Karpas-422 (cell line): ENCODE results near the gene NDUFV1. TPM values are rescaled to one million over a fixed set of nuclear protein-coding genes. Genes with fewer than 3 reads are reported as not detected.

ENCODE experiments used
- DNase-seq: peaks from one replicate; pipeline ENCODE4 v3.0.0-alpha.2; 2015
- H2AFZ ChIP-seq: fragments of 200-600 bp; sonication (generic); 2 replicates; pipeline ENCODE4 v1.6.1; 2014; ENCODE audit warnings: antibody characterized with exemption, low read length, mixed read lengths
- H3K27ac ChIP-seq: fragments of 200-600 bp; sonication (generic); 2 replicates; pipeline ENCODE4 v1.5.1; 2014; ENCODE audit warnings: mild to moderate bottlenecking, low read length, moderate library complexity
- H3K27me3 ChIP-seq: fragments of 200-600 bp; sonication (generic); 2 replicates; pipeline ENCODE4 v1.6.1; 2014; ENCODE audit warnings: low read length, mixed read lengths
- H3K36me3 ChIP-seq: fragments of 200-600 bp; sonication (generic); 2 replicates; pipeline ENCODE4 v1.6.1; 2014; ENCODE audit warnings: low read length, mixed read lengths; ENCODE audit not compliant: insufficient read depth
- H3K4me1 ChIP-seq: fragments of 200-600 bp; sonication (generic); 2 replicates; pipeline ENCODE4 v1.6.1; 2014; ENCODE audit warnings: mild to moderate bottlenecking, low read length, mixed read lengths
- H3K4me2 ChIP-seq: fragments of 200-600 bp; sonication (generic); 2 replicates; pipeline ENCODE4 v1.6.1; 2014; ENCODE audit warnings: low read length, low read depth, mild to moderate bottlenecking; ENCODE audit not compliant: poor library complexity, severe bottlenecking
- H3K4me3 ChIP-seq: fragments of 200-600 bp; sonication (generic); 2 replicates; pipeline ENCODE4 v1.5.1; 2014; ENCODE audit warnings: mild to moderate bottlenecking, antibody characterized with exemption, low read length, mixed read lengths
- H3K79me2 ChIP-seq: fragments of 200-600 bp; sonication (generic); 2 replicates; pipeline ENCODE4 v1.6.1; 2014; ENCODE audit warnings: mild to moderate bottlenecking, low read length, mixed read lengths
- H3K9ac ChIP-seq: fragments of 200-600 bp; sonication (generic); 2 replicates; pipeline ENCODE4 v1.6.0; 2014; ENCODE audit warnings: low read length
- H3K9me2 ChIP-seq: fragments of 200-600 bp; sonication (generic), shearing (Covaris generic); replicated peaks from 2 replicates; pipeline ENCODE4 v1.6.0; 2014; ENCODE audit warnings: mild to moderate bottlenecking, low read length, moderate library complexity; ENCODE audit not compliant: insufficient read depth
- H3K9me3 ChIP-seq: fragments of 300-700, 200-600 bp; sonication (generic); 2 replicates; pipeline ENCODE4 v1.6.1; 2014; ENCODE audit warnings: low read length, mixed read lengths
- H4K20me1 ChIP-seq: fragments of 200-600 bp; sonication (generic); 2 replicates; pipeline ENCODE4 v1.6.1; 2014; ENCODE audit warnings: mild to moderate bottlenecking, antibody characterized with exemption, low read length, low read depth; ENCODE audit not compliant: insufficient read depth
- total RNA-seq: library from RNA; depleted of rRNA; stranded (reverse); fragments of >200 nt; shearing (Covaris generic); gene quantifications from 2 replicates; pipeline ENCODE4 v1.2.3, GENCODE V29; 2014; ENCODE audit warnings: low replicate concordance

Gene NDUFV1
- total RNA-seq, 1 experiment from 2014 or later: 145 TPM

- peak within 1 kb of the TSS; percentile 93 for H2AFZ ChIP-seq
- H3K4me2 ChIP-seq: peak within 1 kb of the TSS; percentile 78
- peak within 1 kb of the TSS; percentile 80 for H3K4me3 ChIP-seq
Measured at GRCh38 chr11:67629386-67630227, 22.9 kb downstream of the NDUFV1 start, which contains the start of gene NUDT8. TSS of gene NUDT8 (minus strand) at chr11:67629937. CDS start at chr11:67629911, 26 bp downstream.

DNA sequence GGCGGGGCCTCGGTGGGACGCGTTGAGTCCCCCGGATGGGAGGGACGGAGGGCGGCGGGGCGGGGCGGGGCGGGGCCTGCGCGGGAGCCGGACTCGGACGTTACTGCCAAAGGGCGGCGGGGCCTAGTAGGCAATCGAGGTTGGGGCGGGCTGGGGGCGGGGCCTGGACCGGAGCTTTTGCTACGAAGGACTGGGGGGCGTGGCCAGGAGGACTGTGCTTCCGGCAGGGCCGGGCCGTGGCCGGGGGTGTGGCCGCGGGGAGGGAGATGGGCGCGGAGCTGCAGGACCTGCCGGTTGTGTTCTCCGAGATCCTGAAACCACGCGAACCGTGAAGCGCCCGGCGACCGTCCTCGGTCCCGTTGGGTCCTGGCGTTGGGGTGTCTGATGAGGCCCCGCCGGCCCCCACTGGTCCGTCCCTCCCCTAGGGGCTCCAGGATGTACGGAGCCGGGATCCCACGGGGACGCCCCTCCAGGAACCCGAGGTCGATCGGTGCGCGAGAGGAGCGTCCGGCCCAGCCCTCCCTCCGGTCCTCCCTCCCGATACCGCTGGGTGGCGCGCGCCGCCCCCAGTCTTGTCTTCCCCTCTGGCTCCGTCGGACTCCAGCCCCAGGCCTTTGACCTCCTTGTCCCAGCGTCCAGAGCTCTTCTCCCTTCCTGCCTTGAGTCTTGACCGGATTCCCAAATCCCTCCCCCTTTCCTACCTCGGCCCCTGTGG lies 23.6 kb downstream of the NDUFV1 start:
- H3K27me3 ChIP-seq: no peaks in the 10 kb centered on the region
- H3K79me2 ChIP-seq: no peaks in the 10 kb centered on the region
- peak overlapping the region; percentile 80 for H3K9ac ChIP-seq
- no peaks in the 10 kb centered on the region for H3K9me2 ChIP-seq
- peak overlapping the region; percentile 80 for H3K4me3 ChIP-seq
- no peaks in the 10 kb centered on the region for H4K20me1 ChIP-seq
- H2AFZ ChIP-seq: peak overlapping the region; percentile 93; the same call in 1 of the 2 replicates
- no peaks in the 10 kb centered on the region for H3K9me3 ChIP-seq
- peak; percentile 99 for DNase-seq
- peak overlapping the region; percentile 49 for H3K27ac ChIP-seq
- no peaks in the 10 kb centered on the region; the same call in 1 of the 2 replicates for H3K36me3 ChIP-seq
- peak overlapping the region; percentile 78 for H3K4me2 ChIP-seq
- H3K4me1 ChIP-seq: peaks cover 26% of the 10 kb centered on the region

More at GRCh38 chr11:67629386-67630227, 22.9 kb downstream of the NDUFV1 start, which contains the start of gene NUDT8:
- Histone ChIP-seq H3K27me3 (no peaks in the 10 kb centered on the region), H3K79me2 (no peaks in the 10 kb centered on the region), H3K36me3 (no peaks in the 10 kb centered on the region; the same call in 1 of the 2 replicates), H3K9me3 (no peaks in the 10 kb centered on the region), H3K9me2 (no peaks in the 10 kb centered on the region), H3K4me1 (peaks cover 26% of the 10 kb centered on the region), H4K20me1 (no peaks in the 10 kb centered on the region), H3K9ac (peak within 1 kb of the TSS; percentile 80), H3K27ac (peak within 1 kb of the TSS; percentile 59)
- DNase-seq: peak; percentile 95

GRCh38 chr11:67630943-67631331 lies 24.2 kb downstream of the NDUFV1 start:
- Histone ChIP-seq H3K9me2 (no peaks in the 10 kb centered on the region), H4K20me1 (no peaks in the 10 kb centered on the region), H3K79me2 (no peaks in the 10 kb centered on the region), H3K27me3 (no peaks in the 10 kb centered on the region), H3K36me3 (no peaks in the 10 kb centered on the region; the same call in 1 of the 2 replicates), H2AFZ (no peak overlapping the region), H3K9me3 (no peaks in the 10 kb centered on the region), H3K9ac (peak overlapping the region; percentile 80), H3K4me3 (peak overlapping the region; percentile 80), H3K4me1 (peaks cover 26% of the 10 kb centered on the region), H3K4me2 (peak overlapping the region; percentile 78), H3K27ac (no peak overlapping the region)
- DNase-seq: no peak

DNA sequence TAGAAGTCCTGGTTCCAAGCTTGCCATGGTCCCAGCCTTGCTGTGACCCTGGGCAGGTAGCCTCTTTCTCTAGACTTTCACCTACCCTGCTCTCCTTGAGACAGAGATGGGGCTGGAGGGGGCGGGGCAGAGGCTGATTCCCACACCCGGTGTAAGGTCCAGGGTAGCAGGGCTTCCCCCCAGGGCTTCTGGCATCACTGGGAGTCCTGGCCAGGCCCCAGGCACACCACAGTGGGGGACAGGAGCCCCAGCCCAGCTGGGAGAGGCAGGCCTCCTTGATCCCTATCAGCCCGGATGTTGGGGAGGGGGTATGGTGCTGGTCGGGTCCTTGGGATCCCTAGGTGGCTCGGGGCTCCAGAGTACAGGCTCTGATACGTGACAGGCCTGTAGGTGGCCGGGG lies 24.7 kb downstream of the NDUFV1 start:
- Histone ChIP-seq H4K20me1 (no peaks in the 10 kb centered on the region), H3K4me2 (peak overlapping the region; percentile 78), H3K4me1 (peaks cover 26% of the 10 kb centered on the region), H3K27ac (no peak overlapping the region), H3K36me3 (no peaks in the 10 kb centered on the region; the same call in 1 of the 2 replicates), H3K9ac (peak overlapping the region; percentile 80; the same call in 1 of the 2 replicates), H3K27me3 (no peaks in the 10 kb centered on the region), H2AFZ (no peak overlapping the region), H3K79me2 (no peaks in the 10 kb centered on the region), H3K9me2 (no peaks in the 10 kb centered on the region), H3K4me3 (peak overlapping the region; percentile 80; the same call in 1 of the 2 replicates), H3K9me3 (no peaks in the 10 kb centered on the region)
- no peak for DNase-seq

GRCh38 chr11:67631853-67632174 lies 25.1 kb downstream of the NDUFV1 start:
- no peaks in the 10 kb centered on the region for H3K27me3 ChIP-seq
- no peaks in the 10 kb centered on the region for H3K9me3 ChIP-seq
- H4K20me1 ChIP-seq: no peaks in the 10 kb centered on the region
- H3K79me2 ChIP-seq: no peaks in the 10 kb centered on the region
- H3K9me2 ChIP-seq: no peaks in the 10 kb centered on the region
- no peak for DNase-seq
- H3K9ac ChIP-seq: no peak overlapping the region
- H3K4me2 ChIP-seq: no peak overlapping the region
- no peak overlapping the region for H3K27ac ChIP-seq
- H3K36me3 ChIP-seq: no peaks in the 10 kb centered on the region; the same call in 1 of the 2 replicates
- peaks cover 26% of the 10 kb centered on the region for H3K4me1 ChIP-seq
- no peak overlapping the region for H2AFZ ChIP-seq
- no peak overlapping the region for H3K4me3 ChIP-seq

DNA sequence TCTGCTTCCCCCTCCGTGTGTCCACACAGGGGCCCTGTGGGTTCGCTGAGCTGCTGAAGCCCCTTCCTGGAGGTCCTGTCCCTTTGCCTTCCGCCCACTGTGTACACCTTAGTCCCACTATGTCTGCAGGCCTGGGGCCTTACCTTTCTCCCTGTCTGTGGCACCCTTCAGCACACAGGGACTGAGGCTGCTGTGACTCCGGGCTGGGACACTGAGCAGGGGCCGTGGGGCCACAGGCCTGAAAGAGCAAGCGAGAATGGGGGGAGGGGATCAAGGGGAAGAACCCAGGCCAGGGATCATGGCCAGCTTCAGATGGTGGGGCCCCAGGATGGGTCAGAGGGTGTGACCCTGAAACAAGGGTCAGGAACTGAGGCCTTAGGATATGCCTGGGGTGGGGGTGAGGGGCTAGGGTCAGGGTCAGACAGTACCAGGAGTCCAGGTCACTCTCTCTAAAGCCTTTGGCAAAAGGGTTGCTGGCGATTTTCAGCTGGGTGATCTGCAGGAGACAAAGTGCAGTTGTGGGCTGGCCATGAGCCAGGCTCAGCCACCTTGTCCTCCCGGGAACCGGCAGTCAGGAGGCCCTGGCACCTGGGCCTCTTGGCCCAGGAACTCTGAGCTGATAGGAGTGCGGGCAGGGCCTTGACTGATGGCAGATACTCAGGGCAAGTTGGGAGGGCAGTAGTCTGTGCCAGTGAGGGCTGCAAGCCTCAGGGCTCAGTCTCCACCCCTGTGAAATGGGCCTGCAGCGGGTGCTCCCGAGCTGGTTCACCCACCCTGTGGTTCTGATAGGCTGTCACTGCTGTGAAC lies 25.6 kb downstream of the NDUFV1 start:
- Histone ChIP-seq H3K9me2 (no peaks in the 10 kb centered on the region), H3K4me2 (no peak overlapping the region)

GRCh38 chr11:67632982-67633755 lies 26.4 kb downstream of the NDUFV1 start:
- DNase-seq: no peak
- H3K36me3 ChIP-seq: no peaks in the 10 kb centered on the region
- no peak overlapping the region for H3K4me2 ChIP-seq
- H3K9ac ChIP-seq: no peak overlapping the region
- no peaks in the 10 kb centered on the region for H4K20me1 ChIP-seq
- no peaks in the 10 kb centered on the region for H3K9me3 ChIP-seq
- H3K79me2 ChIP-seq: no peaks in the 10 kb centered on the region
- H3K4me3 ChIP-seq: no peak overlapping the region
- no peaks in the 10 kb centered on the region for H3K27me3 ChIP-seq
- peaks cover 25% of the 10 kb centered on the region for H3K4me1 ChIP-seq
- no peak overlapping the region for H3K27ac ChIP-seq
- no peak overlapping the region for H2AFZ ChIP-seq
- no peaks in the 10 kb centered on the region for H3K9me2 ChIP-seq

More for the DNA sequence above, 25.6 kb downstream of the NDUFV1 start:
- Histone ChIP-seq H4K20me1 (no peaks in the 10 kb centered on the region), H3K79me2 (no peaks in the 10 kb centered on the region), H3K36me3 (no peaks in the 10 kb centered on the region), H3K4me1 (peaks cover 26% of the 10 kb centered on the region), H3K27me3 (no peaks in the 10 kb centered on the region), H2AFZ (no peak overlapping the region), H3K9me3 (no peaks in the 10 kb centered on the region), H3K9ac (no peak overlapping the region), H3K27ac (no peak overlapping the region), H3K4me3 (no peak overlapping the region)
- no peak for DNase-seq
